H1 (cell line): ENCODE results near the gene ANAPC2. TPM values are rescaled to one million over a fixed set of nuclear protein-coding genes. Genes with fewer than 3 reads are reported as not detected.

Source experiments
- CTCF ChIA-PET: fragments of 300-600 bp; sonication (Branson Sonifier 250); formaldehyde crosslinking; loops from one replicate; lab custom pipeline; 2021; ENCODE audit not compliant: partially characterized antibody; lab: Charles Lee
- POLR2A ChIA-PET: fragments of 300-600 bp; sonication (Branson Sonifier 250); formaldehyde crosslinking; loops from one replicate; lab custom pipeline; 2021; ENCODE audit warnings: inconsistent platforms; ENCODE audit not compliant: partially characterized antibody; lab: Charles Lee
- DNase-seq, 2 experiments: peaks; one replicate each; pipeline versions ENCODE4 v3.0.0 to v3.0.0-alpha.2; 2010 to 2022; ENCODE audit warnings: low spot score in 2 of 2, low read depth in 1 of 2, mixed read lengths in 1 of 2
- FAIRE-seq: peaks from 2 replicates; lab custom pipeline; 2011; peaks lifted over from hg19 to GRCh38; lab: Jason Lieb, UNC
- H2AFZ ChIP-seq: 2 replicates; pipeline ENCODE4 v1.8.1; 2012; ENCODE audit warnings: low read length, inconsistent platforms
- H2AK5ac ChIP-seq: 2 replicates; pipeline ENCODE4 v1.6.1; 2013; ENCODE audit warnings: low read depth, low read length
- H2BK120ac ChIP-seq: replicated peaks from 2 replicates; pipeline ENCODE3; 2013; ENCODE audit warnings: low read depth, low read length, inconsistent platforms
- H2BK12ac ChIP-seq: 2 replicates; pipeline ENCODE4 v1.6.1; 2013; ENCODE audit warnings: low read depth, low read length
- H2BK15ac ChIP-seq: 2 replicates; pipeline ENCODE4 v1.6.1; 2013; ENCODE audit warnings: low read length
- H2BK20ac ChIP-seq: 2 replicates; pipeline ENCODE4 v1.6.1; 2013; ENCODE audit warnings: low read length
- H2BK5ac ChIP-seq: 2 replicates; pipeline ENCODE4 v1.6.1; 2013; ENCODE audit warnings: low read depth, low read length
- H3K14ac ChIP-seq: 2 replicates; pipeline ENCODE4 v1.6.1; 2013; ENCODE audit warnings: inconsistent platforms; ENCODE audit not compliant: insufficient read length
- H3K18ac ChIP-seq: 2 replicates; pipeline ENCODE4 v1.6.1; 2013; ENCODE audit warnings: low read length; ENCODE audit errors: extremely low read depth
- H3K23ac ChIP-seq: 2 replicates; pipeline ENCODE4 v1.6.1; 2013; ENCODE audit warnings: inconsistent platforms; ENCODE audit not compliant: insufficient read length
- H3K23me2 ChIP-seq: 2 replicates; pipeline ENCODE4 v1.6.1; 2013; ENCODE audit warnings: low read depth, low read length
- H3K27ac ChIP-seq: 2 replicates; pipeline ENCODE4 v1.6.1; 2011; ENCODE audit warnings: low read depth, low read length, inconsistent platforms
- H3K27me3 ChIP-seq, 4 experiments: replicated peaks in 1 of 4; 1 replicate in 1 of 4; 2 replicates in 3 of 4; pipeline versions ENCODE4 v1.6.1 to v1.8.1; 2011 to 2013; ENCODE audit warnings: low read length in 3 of 4, mild to moderate bottlenecking in 3 of 4, inconsistent platforms in 2 of 4, mixed read lengths in 2 of 4, moderate library complexity in 1 of 4; ENCODE audit not compliant: control insufficient read depth in 3 of 4, insufficient read depth in 3 of 4; ENCODE audit errors: extremely low read depth in 1 of 4
- H3K36me3 ChIP-seq, 4 experiments: 2 replicates each; pipeline versions ENCODE4 v1.6.1 to v1.8.1; 2011 to 2013; ENCODE audit warnings: mild to moderate bottlenecking in 4 of 4, low read length in 3 of 4, moderate library complexity in 2 of 4, control low read depth in 1 of 4, inconsistent platforms in 1 of 4; ENCODE audit not compliant: insufficient read depth in 4 of 4, control insufficient read depth in 2 of 4
- H3K4ac ChIP-seq: replicated peaks from 2 replicates; pipeline ENCODE3; 2013; ENCODE audit warnings: low read length, low read depth, mixed read lengths, inconsistent platforms; ENCODE audit not compliant: insufficient read length
- H3K4me1 ChIP-seq, 4 experiments: replicated peaks in 1 of 4; 1 replicate in 1 of 4; 2 replicates in 3 of 4; pipeline versions ENCODE4 v1.6.1 to v1.8.1; 2011 to 2013; ENCODE audit warnings: low read length in 3 of 4, inconsistent platforms in 2 of 4, mixed read lengths in 1 of 4; ENCODE audit not compliant: insufficient read depth in 4 of 4, control insufficient read depth in 3 of 4
- H3K4me2 ChIP-seq, 2 experiments: 2 replicates each; pipeline versions ENCODE4 v1.6.1 to v1.8.1; 2011 to 2013; ENCODE audit warnings: low read depth in 2 of 2, low read length in 2 of 2, control low read depth in 1 of 2, inconsistent platforms in 1 of 2, mild to moderate bottlenecking in 1 of 2; ENCODE audit not compliant: insufficient read depth in 1 of 2
- H3K4me3 ChIP-seq, 4 experiments: fragments of 200-600, 300-600 bp in 1 of 4; sonication (generic), shearing (Covaris generic), sonication (Bioruptor Twin) in 1 of 4; 2 replicates each; pipeline versions ENCODE4 v1.5.1 to v1.8.1; 2011 to 2016; ENCODE audit warnings: low read length in 4 of 4, low read depth in 3 of 4, control low read depth in 2 of 4, inconsistent platforms in 2 of 4, mild to moderate bottlenecking in 2 of 4, mixed read lengths in 1 of 4, moderate library complexity in 1 of 4; ENCODE audit not compliant: insufficient read depth in 2 of 4; ENCODE audit errors: extremely low read depth in 1 of 4
- H3K56ac ChIP-seq: replicated peaks from 2 replicates; pipeline ENCODE3; 2013; ENCODE audit warnings: low read depth, mild to moderate bottlenecking, mixed read lengths, low read length, inconsistent platforms; ENCODE audit not compliant: insufficient read length
- H3K79me1 ChIP-seq: 2 replicates; pipeline ENCODE4 v1.6.1; 2013; ENCODE audit warnings: low read depth, low read length, control low read depth
- H3K79me2 ChIP-seq, 2 experiments: 2 replicates each; pipeline versions ENCODE4 v1.6.1 to v1.8.1; 2012 to 2013; ENCODE audit warnings: low read length in 2 of 2, mild to moderate bottlenecking in 2 of 2, inconsistent platforms in 1 of 2; ENCODE audit not compliant: insufficient read depth in 2 of 2, control insufficient read depth in 1 of 2
- H3K9ac ChIP-seq, 4 experiments: replicated peaks in 1 of 4; 1 replicate in 1 of 4; 2 replicates in 3 of 4; pipeline versions ENCODE4 v1.6.1 to v1.8.1; 2011 to 2013; ENCODE audit warnings: low read depth in 3 of 4, low read length in 3 of 4, control low read depth in 2 of 4, mild to moderate bottlenecking in 2 of 4, moderate library complexity in 2 of 4, inconsistent platforms in 1 of 4; ENCODE audit errors: extremely low read depth in 1 of 4
- H3K9me3 ChIP-seq, 2 experiments: 2 replicates each; pipeline versions ENCODE4 v1.6.1 to v1.8.1; 2012 to 2013; ENCODE audit warnings: mild to moderate bottlenecking in 2 of 2, moderate library complexity in 2 of 2, control low read depth in 1 of 2, inconsistent platforms in 1 of 2, low read depth in 1 of 2, low read length in 1 of 2, mixed read lengths in 1 of 2; ENCODE audit not compliant: insufficient read depth in 2 of 2
- H4K20me1 ChIP-seq, 2 experiments: replicated peaks in 1 of 2; 2 replicates each; pipeline versions ENCODE3 to v1.8.1; 2011 to 2013; ENCODE audit warnings: inconsistent platforms in 2 of 2, low read length in 2 of 2, mild to moderate bottlenecking in 1 of 2; ENCODE audit not compliant: insufficient read depth in 2 of 2, control insufficient read depth in 1 of 2
- H4K5ac ChIP-seq: 2 replicates; pipeline ENCODE4 v1.6.1; 2013; ENCODE audit warnings: low read length, low read depth, mixed read lengths, inconsistent platforms; ENCODE audit not compliant: insufficient read length
- H4K8ac ChIP-seq: 2 replicates; pipeline ENCODE4 v1.8.0; 2013; ENCODE audit warnings: mild to moderate bottlenecking, moderate library complexity, low read length, inconsistent platforms; ENCODE audit not compliant: insufficient read depth; ENCODE audit errors: extremely low read depth
- H4K91ac ChIP-seq: replicated peaks from 2 replicates; pipeline ENCODE3; 2013; ENCODE audit warnings: low read length, mixed read lengths, inconsistent platforms; ENCODE audit not compliant: insufficient read length
- BACH1 ChIP-seq: IDR thresholded peaks from 2 replicates; pipeline ENCODE4 v1.6.1; 2012; ENCODE audit warnings: low read length, improper control_type of control experiment
- CREB1 ChIP-seq: IDR thresholded peaks from 2 replicates; pipeline ENCODE4 v1.6.1; 2012; ENCODE audit warnings: inconsistent platforms
- EZH2 ChIP-seq: fragments of 200-600 bp; sonication (generic); IDR thresholded peaks from 2 replicates; pipeline ENCODE4 v1.7.1; 2012; ENCODE audit warnings: low read depth, mild to moderate bottlenecking, moderate library complexity, low read length, inconsistent platforms; ENCODE audit not compliant: severe bottlenecking
- GABPA ChIP-seq: IDR thresholded peaks from 2 replicates; pipeline ENCODE4 v1.6.1; 2011; ENCODE audit warnings: mild to moderate bottlenecking, low read length, moderate library complexity, borderline replicate concordance; ENCODE audit not compliant: insufficient read depth
- HDAC2 ChIP-seq, 2 experiments: fragments of 300-600 bp in 1 of 2; sonication (generic) in 1 of 2; IDR thresholded peaks; 2 replicates each; pipeline ENCODE4 v1.6.1; 2011 to 2012; ENCODE audit warnings: low read depth in 2 of 2, low read length in 2 of 2, mild to moderate bottlenecking in 2 of 2, moderate library complexity in 2 of 2, borderline replicate concordance in 1 of 2, inconsistent platforms in 1 of 2
- RNF2 ChIP-seq: fragments of 200-900, 300-1000 bp; sonication (generic); IDR thresholded peaks from 2 replicates; pipeline ENCODE4 v1.7.1; 2016; ENCODE audit warnings: borderline replicate concordance, low read depth, mild to moderate bottlenecking, antibody characterized with exemption, low read length; ENCODE audit not compliant: poor library complexity, severe bottlenecking; ENCODE audit errors: missing control alignments
- SIN3A ChIP-seq, 2 experiments: IDR thresholded peaks in 1 of 2; conservative IDR thresholded peaks in 1 of 2; 2 replicates each; pipeline ENCODE4 v1.6.1; 2011 to 2012; ENCODE audit warnings: low read length in 2 of 2, improper control_type of control experiment in 1 of 2, low read depth in 1 of 2, mild to moderate bottlenecking in 1 of 2
- SRF ChIP-seq: IDR thresholded peaks from 2 replicates; pipeline ENCODE4 v1.6.1; 2011; ENCODE audit warnings: mild to moderate bottlenecking, low read depth, low read length, moderate library complexity
- SUZ12 ChIP-seq: fragments of 200-600 bp; sonication (generic); IDR thresholded peaks from 2 replicates; pipeline ENCODE4 v1.6.1; 2012; ENCODE audit warnings: mild to moderate bottlenecking, inconsistent platforms, low read length, moderate library complexity, mixed read lengths
- WGBS, 2 experiments: shearing (Covaris generic) in 1 of 2; methylation state at CpG; one replicate each; pipeline versions ENCODE4 v1.1.6 to v1.1.7; 2013 to 2015; ENCODE audit warnings: low lambda C conversion rate in 2 of 2, mixed read lengths in 2 of 2, inconsistent platforms in 1 of 2, low coverage in 1 of 2, missing lambda C conversion rate in 1 of 2; ENCODE audit not compliant: insufficient replicate concordance in 2 of 2, insufficient coverage in 1 of 2, insufficient read length in 1 of 2; ENCODE audit errors: extremely low coverage in 1 of 2, missing lambda C conversion rate in 1 of 2; 5-methylcytosine and 5-hydroxymethylcytosine counted together
- polyA plus RNA-seq, 7 experiments: library from polyadenylated mRNA; depleted of rRNA in 3 of 7; stranded (reverse) in 5 of 7; unstranded in 2 of 7; fragments of >200 nt in 5 of 7; fragments of 200-250 nt in 2 of 7; gene quantifications; 1 replicate in 5 of 7; 2 replicates in 1 of 7; 4 replicates in 1 of 7; pipeline versions ENCODE4 v1.2.1 to v1.2.3, GENCODE V29; 2011 to 2013; ENCODE audit warnings: missing spikeins in 2 of 7, mixed read lengths in 2 of 7
- total RNA-seq: library from RNA; stranded (reverse); fragmentation: NEBNext Ultra II Directional; extraction: Animal tissue kit (Norgen Biotek cat#: 25700); gene quantifications from 2 replicates; pipeline ENCODE4 v1.2.1, GENCODE V29; 2021

The ANAPC2 gene
- total and polyA plus RNA-seq, 2 of the 8 experiments (the other 6 are each of a cell fraction or from before 2014, with no cell fraction given): 30.2 to 37.7 TPM

DNA sequence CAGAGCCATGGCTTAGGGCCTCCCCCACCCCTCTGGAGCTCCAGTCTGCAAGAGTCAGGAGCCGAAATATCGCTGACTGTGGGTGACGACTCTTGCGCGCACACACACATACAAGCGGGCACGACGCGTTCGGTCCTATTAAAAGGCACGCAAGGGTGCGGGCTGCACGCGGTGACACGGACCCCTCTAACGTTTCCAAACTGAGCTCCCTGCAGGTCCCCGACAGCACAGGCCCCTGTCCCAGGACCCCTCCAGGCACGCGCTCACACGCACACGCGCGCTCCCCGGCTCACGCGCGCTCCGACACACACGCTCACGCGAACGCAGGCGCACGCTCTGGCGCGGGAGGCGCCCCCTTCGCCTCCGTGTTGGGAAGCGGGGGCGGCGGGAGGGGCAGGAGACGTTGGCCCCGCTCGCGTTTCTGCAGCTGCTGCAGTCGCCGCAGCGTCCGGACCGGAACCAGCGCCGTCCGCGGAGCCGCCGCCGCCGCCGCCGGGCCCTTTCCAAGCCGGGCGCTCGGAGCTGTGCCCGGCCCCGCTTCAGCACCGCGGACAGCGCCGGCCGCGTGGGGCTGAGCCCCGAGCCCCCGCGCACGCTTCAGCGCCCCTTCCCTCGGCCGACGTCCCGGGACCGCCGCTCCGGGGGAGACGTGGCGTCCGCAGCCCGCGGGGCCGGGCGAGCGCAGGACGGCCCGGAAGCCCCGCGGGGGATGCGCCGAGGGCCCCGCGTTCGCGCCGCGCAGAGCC is 49.5 kb downstream of the ANAPC2 start, which contains the start of gene GRIN1:
Gene GRIN1 (plus strand): TSS at position 433 of the 746 bp plus-strand sequence. CDS start 333 bp downstream, outside the sequence.
- Histone ChIP-seq H4K91ac (no peak within 1 kb of the TSS), H3K23me2 (peaks cover 4% of the 10 kb centered on the region; the same call in 1 of the 2 replicates), H2BK20ac (no peak within 1 kb of the TSS), H4K5ac (no peak within 1 kb of the TSS), H3K4me1 (peaks cover 0 to 14% (median 11%) of the 10 kb centered on the region in 4 experiments; a peak in 6 of 7 replicates), H3K27ac (no peak within 1 kb of the TSS), H3K18ac (no peak within 1 kb of the TSS), H2BK15ac (no peak within 1 kb of the TSS), H2AFZ (no peak within 1 kb of the TSS), H3K79me2 (no peaks in the 10 kb centered on the region), H3K79me1 (0 out of 2 replicates have a peak, but pooled peaks cover 2% of the 10 kb centered on the region), H2BK12ac (no peak within 1 kb of the TSS), H3K9ac (no peak within 1 kb of the TSS), H4K8ac (peak within 1 kb of the TSS; percentile 14; the same call in 1 of the 2 replicates), H3K4me2 (peak within 1 kb of the TSS; percentile 61 to 85), H3K56ac (no peak within 1 kb of the TSS), H2AK5ac (no peak within 1 kb of the TSS), H3K27me3 (peaks cover 25 to 79% (median 72%) of the 10 kb centered on the region in 4 experiments), H3K23ac (no peak within 1 kb of the TSS), H4K20me1 (peaks cover 1 to 18% of the 10 kb centered on the region in 2 experiments), H3K14ac (no peak within 1 kb of the TSS), H3K4me3 (peak within 1 kb of the TSS in 2 of 4 experiments; percentile 38 to 44; a peak in 4 of 8 replicates), H3K9me3 (no peaks in the 10 kb centered on the region), H2BK120ac (no peak within 1 kb of the TSS), H3K4ac (no peak within 1 kb of the TSS), H3K36me3 (no peaks in the 10 kb centered on the region), H2BK5ac (no peak within 1 kb of the TSS)
- 19% methylated on average over 43 of the region's 104 CpGs; no CpG with 5 or more reads in 1 of the 2 experiments for WGBS, 2 experiments
- FAIRE-seq (no peak), DNase-seq (peak in 1 of 2 experiments; percentile 77)
- POLR2A ChIA-PET: interaction anchor here (0.6 to 2.4 kb wide), 18 partner anchors 7 to 161 kb away, joined by 3 to 7 read pairs (median 3); partner anchors contain the start of genes NELFB, RNF208 and TUBB4B
- CTCF ChIA-PET: interaction anchor here (0.6 to 4.5 kb wide), 16 partner anchors 9 to 388 kb away, joined by 3 to 24 read pairs (median 4); partner anchors contain the start of gene RNF224
- peak; percentile 86 to 89; a peak in 3 of 4 replicates for TF ChIP-seq SIN3A (conservative IDR thresholded peaks at IDR 0.05 in 1 of 2, IDR thresholded peaks at IDR 0.05 in 1 of 2; ENCODE audit: low read depth in 1 of 2, low read length in 2 of 2)
- peak; percentile 22 for TF ChIP-seq RNF2
- 0 out of 2 replicates have a peak, but pooled peaks have one; percentile 4 for TF ChIP-seq CREB1
- TF ChIP-seq SRF: no peak
- peak; percentile 53; the same call in 1 of the 2 replicates for TF ChIP-seq SUZ12
- TF ChIP-seq GABPA: peak; percentile 58; the same call in 1 of the 2 replicates
- TF ChIP-seq EZH2: peak; percentile 63
- TF ChIP-seq HDAC2 (IDR thresholded peaks at IDR 0.05; ENCODE audit: borderline replicate concordance in 1 of 2, low read depth in 2 of 2, low read length in 2 of 2): peak; percentile 37 to 71; a peak in 1 of 4 replicates
- TF ChIP-seq BACH1: 0 out of 2 replicates have a peak, but pooled peaks have one; percentile 60
